K562 (cell line): ENCODE measurements around the gene MGA. TPM values are rescaled to one million over a fixed set of nuclear protein-coding genes. Genes with fewer than 3 reads are reported as not detected.

Experiments used
- ZBTB40 ChIP-seq, 2 experiments: fragments of 450-650 bp in 1 of 2; sonication (generic) in 1 of 2; formaldehyde crosslinking in 1 of 2; IDR thresholded peaks; 2 replicates each; pipeline versions ENCODE4 v1.7.1 to v1.9.0; 2016 to 2022; ENCODE audit warnings: inconsistent platforms in 1 of 2, mild to moderate bottlenecking in 1 of 2, missing genetic modification reagents in 1 of 2
- ZNF668 ChIP-seq: fragments of 250-450 bp; sonication (Bioruptor Pico); IDR thresholded peaks from 2 replicates; pipeline ENCODE4 v1.8.0; 2022; ENCODE audit warnings: mild to moderate bottlenecking, inconsistent platforms
- polyA plus RNA-seq, 8 experiments: library from polyadenylated mRNA; depleted of rRNA in 4 of 8; stranded (reverse) in 5 of 8; unstranded in 3 of 8; fragments of >200 nt; fragmentation: Nextera tagmentation in 2 of 8; fragmentation: Illumina TruSeq in 1 of 8; extraction: Ambion mirVana in 2 of 8; extraction: Trizol in 1 of 8; gene quantifications; 2 replicates each; pipeline versions ENCODE4 v1.2.1 to v1.2.3, GENCODE V29; 2011 to 2014; ENCODE audit warnings: inconsistent platforms in 1 of 8, missing spikeins in 1 of 8
- total RNA-seq, 7 experiments: library from RNA; depleted of rRNA in 6 of 7; stranded (reverse); fragments of >200 nt in 6 of 7; fragmentation: Illumina TruSeq in 2 of 7; extraction: Trizol in 2 of 7; gene quantifications; 2 replicates each; pipeline versions ENCODE4 v1.2.1 to v1.2.3, GENCODE V29; 2011 to 2021; ENCODE audit warnings: low replicate concordance in 1 of 7

Gene MGA
- total and polyA plus RNA-seq, 9 of the 15 experiments (the other 6 are each of a cell fraction or from before 2014, with no cell fraction given), result 4.7 to 56.1 (median 21.1) TPM

- TF ChIP-seq ZBTB40 (IDR thresholded peaks at IDR 0.05) (peak; percentile 28; the same call in 1 of the 2 replicates), ZBTB40 (CRISPR knock-in tag; IDR thresholded peaks at IDR 0.05) (no peak), ZNF668 (CRISPR knock-in tag) (no peak)
- TF ChIP-seq, all 486 proteins: peak for 7
Observed at GRCh38 chr15:41730543-41730942, 70.3 kb downstream of the MGA start (continued).
